ENCODE data around the gene ADAMTS8. TPM values are rescaled to one million over a fixed set of nuclear protein-coding genes. Genes with fewer than 3 reads are reported as not detected.

The ADAMTS8 gene
- not detected in 2 replicates for polyA plus RNA-seq (2013)

GRCh38 chr11:130428316-130429119 is at the start of gene ADAMTS8:
Gene ADAMTS8, minus strand, starts transcription at chr11:130428609. Its CDS starts 323 bp downstream, at chr11:130428286.
- Histone ChIP-seq H4K8ac (ENCODE audit: low read depth, low read length) (no peak within 1 kb of the TSS), H3K4me1 (ENCODE audit: control insufficient read depth in 1 of 2, insufficient read depth in 2 of 2, low read length in 2 of 2) (peaks cover 0 to 8% of the 10 kb centered on the region in 2 experiments), H3K36me3 (ENCODE audit: control insufficient read depth in 1 of 2, insufficient read depth in 2 of 2, low read length in 2 of 2) (no peaks in the 10 kb centered on the region), H3K27me3 (ENCODE audit: insufficient read depth, low read length) (peaks cover 40% of the 10 kb centered on the region), H3K14ac (ENCODE audit: low read length) (no peak within 1 kb of the TSS), H2AK5ac (ENCODE audit: low read length) (no peak within 1 kb of the TSS), H3K4me2 (ENCODE audit: low read length) (peak within 1 kb of the TSS; percentile 71), H3K27ac (ENCODE audit: low read depth, low read length) (no peak within 1 kb of the TSS), H3K18ac (ENCODE audit: low read length) (no peak within 1 kb of the TSS), H3K79me2 (ENCODE audit: control insufficient read depth, insufficient read depth, low read length, poor library complexity) (no peaks in the 10 kb centered on the region), H4K91ac (ENCODE audit: low read depth, low read length) (no peak within 1 kb of the TSS), H3K4ac (ENCODE audit: low read depth, low read length) (no peak within 1 kb of the TSS), H2AFZ (ENCODE audit: insufficient read depth, low read length, poor library complexity) (no peak within 1 kb of the TSS), H3K23ac (ENCODE audit: low read length) (no peak within 1 kb of the TSS), H2BK12ac (ENCODE audit: low read length) (no peak within 1 kb of the TSS), H3K4me3 (ENCODE audit: low read depth, low read length) (peak within 1 kb of the TSS; percentile 18), H3K9me3 (ENCODE audit: insufficient read depth, low read depth, low read length) (peaks cover 3% of the 10 kb centered on the region), H3K9ac (ENCODE audit: low read length) (no peak within 1 kb of the TSS), H4K12ac (ENCODE audit: low read depth, low read length) (no peak within 1 kb of the TSS), H2BK5ac (ENCODE audit: low read depth, low read length, poor library complexity) (no peak within 1 kb of the TSS), H2BK120ac (ENCODE audit: insufficient read depth, low read length, poor library complexity) (no peak within 1 kb of the TSS), H3K79me1 (ENCODE audit: low read length) (no peaks in the 10 kb centered on the region)
- DNase-seq = no peak
- WGBS (ENCODE audit: extremely low coverage, insufficient coverage, insufficient read length) = no CpG with 5 or more reads among the region's 64 CpGs

GRCh38 chr11:130477586-130478203 is 49.3 kb upstream of the ADAMTS8 start:
- Histone ChIP-seq H3K27me3 (ENCODE audit: insufficient read depth, low read length) (no peaks in the 10 kb centered on the region), H3K23ac (ENCODE audit: low read length) (no peak overlapping the region), H3K4me2 (ENCODE audit: low read length) (no peak overlapping the region), H3K4me3 (ENCODE audit: low read depth, low read length) (no peak overlapping the region), H2BK5ac (ENCODE audit: low read depth, low read length, poor library complexity) (no peak overlapping the region), H2BK120ac (ENCODE audit: insufficient read depth, low read length, poor library complexity) (no peak overlapping the region), H3K9ac (ENCODE audit: low read length) (no peak overlapping the region), H3K4ac (ENCODE audit: low read depth, low read length) (no peak overlapping the region), H3K18ac (ENCODE audit: low read length) (no peak overlapping the region), H3K14ac (ENCODE audit: low read length) (no peak overlapping the region), H2AK5ac (ENCODE audit: low read length) (no peak overlapping the region), H4K12ac (ENCODE audit: low read depth, low read length) (no peak overlapping the region), H3K79me2 (ENCODE audit: control insufficient read depth, insufficient read depth, low read length, poor library complexity) (no peaks in the 10 kb centered on the region), H4K91ac (ENCODE audit: low read depth, low read length) (no peak overlapping the region), H3K27ac (ENCODE audit: low read depth, low read length) (no peak overlapping the region), H4K8ac (ENCODE audit: low read depth, low read length) (no peak overlapping the region), H2AFZ (ENCODE audit: insufficient read depth, low read length, poor library complexity) (no peak overlapping the region), H3K9me3 (ENCODE audit: insufficient read depth, low read depth, low read length) (peaks cover 5% of the 10 kb centered on the region), H3K36me3 (ENCODE audit: control insufficient read depth in 1 of 2, insufficient read depth in 2 of 2, low read length in 2 of 2) (no peaks in the 10 kb centered on the region), H3K79me1 (ENCODE audit: low read length) (no peaks in the 10 kb centered on the region), H3K4me1 (ENCODE audit: control insufficient read depth in 1 of 2, insufficient read depth in 2 of 2, low read length in 2 of 2) (peaks cover 5 to 12% of the 10 kb centered on the region in 2 experiments), H2BK12ac (ENCODE audit: low read length) (no peak overlapping the region)
- no CpG with 5 or more reads among the region's 6 CpGs for WGBS (ENCODE audit: extremely low coverage, insufficient coverage, insufficient read length)
- no peak for DNase-seq

GRCh38 chr11:130476922-130477491 is 48.6 kb upstream of the ADAMTS8 start:
- H3K18ac ChIP-seq (ENCODE audit: low read length) = no peak overlapping the region
- H4K12ac ChIP-seq (ENCODE audit: low read depth, low read length) = no peak overlapping the region
- H3K79me1 ChIP-seq (ENCODE audit: low read length) = no peaks in the 10 kb centered on the region
- H3K14ac ChIP-seq (ENCODE audit: low read length) = no peak overlapping the region
- H4K91ac ChIP-seq (ENCODE audit: low read depth, low read length) = no peak overlapping the region
- H3K36me3 ChIP-seq (ENCODE audit: control insufficient read depth in 1 of 2, insufficient read depth in 2 of 2, low read length in 2 of 2) = no peaks in the 10 kb centered on the region
- no peak overlapping the region for H2AFZ ChIP-seq (ENCODE audit: insufficient read depth, low read length, poor library complexity)
- peaks cover 5 to 12% of the 10 kb centered on the region in 2 experiments for H3K4me1 ChIP-seq (ENCODE audit: control insufficient read depth in 1 of 2, insufficient read depth in 2 of 2, low read length in 2 of 2)
- H2AK5ac ChIP-seq (ENCODE audit: low read length) = no peak overlapping the region
- no peak overlapping the region for H2BK12ac ChIP-seq (ENCODE audit: low read length)
- H3K79me2 ChIP-seq (ENCODE audit: control insufficient read depth, insufficient read depth, low read length, poor library complexity) = no peaks in the 10 kb centered on the region
- peaks cover 5% of the 10 kb centered on the region for H3K9me3 ChIP-seq (ENCODE audit: insufficient read depth, low read depth, low read length)
- no peak overlapping the region for H2BK120ac ChIP-seq (ENCODE audit: insufficient read depth, low read length, poor library complexity)
- peak; percentile 64 to 66 for DNase-seq
- no peak overlapping the region for H4K8ac ChIP-seq (ENCODE audit: low read depth, low read length)
- H3K4me2 ChIP-seq (ENCODE audit: low read length) = no peak overlapping the region
- no peak overlapping the region for H3K27ac ChIP-seq (ENCODE audit: low read depth, low read length)
- H2BK5ac ChIP-seq (ENCODE audit: low read depth, low read length, poor library complexity) = no peak overlapping the region
- no peak overlapping the region for H3K9ac ChIP-seq (ENCODE audit: low read length)
- no peak overlapping the region for H3K23ac ChIP-seq (ENCODE audit: low read length)
- H3K4me3 ChIP-seq (ENCODE audit: low read depth, low read length) = no peak overlapping the region
- H3K27me3 ChIP-seq (ENCODE audit: insufficient read depth, low read length) = no peaks in the 10 kb centered on the region
- H3K4ac ChIP-seq (ENCODE audit: low read depth, low read length) = no peak overlapping the region
- no CpG with 5 or more reads among the region's 16 CpGs for WGBS (ENCODE audit: extremely low coverage, insufficient coverage, insufficient read length)

DNA sequence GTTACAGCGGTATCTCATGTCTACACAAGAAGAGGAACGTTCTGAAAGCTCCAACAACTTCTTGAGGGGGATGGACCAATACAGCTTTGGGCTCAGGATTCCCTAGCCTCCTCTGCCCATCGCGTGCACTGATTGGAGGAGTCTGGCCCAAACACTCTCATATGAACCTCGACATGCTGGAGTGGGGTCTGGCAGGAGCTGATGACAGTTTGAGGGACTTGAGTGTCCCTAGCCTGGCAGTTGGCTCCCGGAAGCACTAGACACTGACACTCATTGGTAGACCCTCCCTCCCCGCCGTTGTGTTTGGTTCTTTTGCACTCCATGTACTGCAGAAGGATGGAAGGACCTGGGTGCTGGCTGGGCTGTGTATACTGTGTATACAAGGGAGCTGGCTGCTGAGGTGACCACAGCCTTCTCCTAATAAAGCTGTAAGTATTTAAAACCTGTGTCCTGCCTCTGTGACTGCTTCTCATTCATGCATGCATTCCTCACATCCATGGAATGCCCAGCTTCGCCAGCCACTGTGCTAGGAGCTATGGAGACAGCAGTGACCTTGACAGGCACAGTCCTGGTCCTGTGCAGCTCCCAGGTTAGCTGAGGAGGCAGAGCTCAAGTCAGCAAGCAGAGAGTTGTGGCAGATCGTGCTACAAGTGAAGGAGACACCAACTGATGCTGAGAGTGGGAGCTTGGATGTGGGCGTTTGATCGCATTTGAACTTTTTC is 48.0 kb upstream of the ADAMTS8 start:
- no peak overlapping the region for H3K4me2 ChIP-seq (ENCODE audit: low read length)
- H3K27ac ChIP-seq (ENCODE audit: low read depth, low read length) = no peak overlapping the region
- no peak overlapping the region for H3K4me3 ChIP-seq (ENCODE audit: low read depth, low read length)
- no peak overlapping the region for H4K12ac ChIP-seq (ENCODE audit: low read depth, low read length)
- no peak overlapping the region for H2AFZ ChIP-seq (ENCODE audit: insufficient read depth, low read length, poor library complexity)
- no peaks in the 10 kb centered on the region for H3K79me2 ChIP-seq (ENCODE audit: control insufficient read depth, insufficient read depth, low read length, poor library complexity)
- DNase-seq = peak; percentile 47 to 73
- H3K9ac ChIP-seq (ENCODE audit: low read length) = no peak overlapping the region
- H2BK5ac ChIP-seq (ENCODE audit: low read depth, low read length, poor library complexity) = no peak overlapping the region
- H3K4ac ChIP-seq (ENCODE audit: low read depth, low read length) = no peak overlapping the region
- H3K79me1 ChIP-seq (ENCODE audit: low read length) = no peaks in the 10 kb centered on the region
- no peaks in the 10 kb centered on the region for H3K36me3 ChIP-seq (ENCODE audit: control insufficient read depth in 1 of 2, insufficient read depth in 2 of 2, low read length in 2 of 2)
- H3K18ac ChIP-seq (ENCODE audit: low read length) = no peak overlapping the region
- H3K27me3 ChIP-seq (ENCODE audit: insufficient read depth, low read length) = no peaks in the 10 kb centered on the region
- no peak overlapping the region for H2AK5ac ChIP-seq (ENCODE audit: low read length)
- no CpG with 5 or more reads among the region's 12 CpGs for WGBS (ENCODE audit: extremely low coverage, insufficient coverage, insufficient read length)
- H3K14ac ChIP-seq (ENCODE audit: low read length) = no peak overlapping the region
- no peak overlapping the region for H2BK12ac ChIP-seq (ENCODE audit: low read length)
- H4K8ac ChIP-seq (ENCODE audit: low read depth, low read length) = no peak overlapping the region
- H3K23ac ChIP-seq (ENCODE audit: low read length) = no peak overlapping the region
- no peak overlapping the region for H2BK120ac ChIP-seq (ENCODE audit: insufficient read depth, low read length, poor library complexity)
- H3K4me1 ChIP-seq (ENCODE audit: control insufficient read depth in 1 of 2, insufficient read depth in 2 of 2, low read length in 2 of 2) = peaks cover 5 to 12% of the 10 kb centered on the region in 2 experiments
- H4K91ac ChIP-seq (ENCODE audit: low read depth, low read length) = no peak overlapping the region
- H3K9me3 ChIP-seq (ENCODE audit: insufficient read depth, low read depth, low read length) = peaks cover 5% of the 10 kb centered on the region
